Peyer's patch (tissue), 4 donors: ENCODE data around the gene SCYGR4.

Experiments
- POLR2A ChIP-seq, 2 donors: fragments of 450-650 bp; IDR thresholded peaks; one replicate each; pipeline ENCODE4 v1.5.1; 2017; ENCODE audit warnings: antibody characterized with exemption in 2 of 2, mild to moderate bottlenecking in 2 of 2, moderate library complexity in 2 of 2
- TF ChIP-seq, protein P1 (sequence below), 6 experiments: fragments of 450-650 bp in 4 of 6; fragments of 200-600 bp in 2 of 6; sonication (generic) in 1 of 6; IDR thresholded peaks; one replicate each; pipeline ENCODE4 v1.5.1; 2017 to 2019; ENCODE audit warnings: antibody characterized with exemption in 6 of 6, mild to moderate bottlenecking in 3 of 6, moderate library complexity in 1 of 6

DNA sequence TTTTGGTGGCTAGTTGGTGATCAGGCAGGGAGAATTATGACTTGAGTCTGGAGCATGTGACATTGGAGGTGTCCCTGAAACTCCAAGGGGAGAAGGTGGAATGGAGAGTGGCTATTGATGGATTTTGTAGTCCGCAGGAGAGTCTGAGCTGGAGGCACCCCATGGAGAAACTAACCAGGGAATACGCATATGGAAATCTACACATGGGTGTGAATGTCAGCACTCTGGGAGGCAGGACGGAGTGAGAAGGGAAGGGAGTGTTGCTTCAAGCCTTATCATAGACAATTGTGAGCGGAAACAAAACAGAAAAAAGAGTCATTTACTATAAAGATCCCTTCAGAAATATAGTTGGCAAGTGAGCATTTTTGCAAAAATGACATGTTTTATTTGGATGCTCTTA lies 667 bp upstream of the SCYGR4 start:
- TF ChIP-seq, protein P1, sequence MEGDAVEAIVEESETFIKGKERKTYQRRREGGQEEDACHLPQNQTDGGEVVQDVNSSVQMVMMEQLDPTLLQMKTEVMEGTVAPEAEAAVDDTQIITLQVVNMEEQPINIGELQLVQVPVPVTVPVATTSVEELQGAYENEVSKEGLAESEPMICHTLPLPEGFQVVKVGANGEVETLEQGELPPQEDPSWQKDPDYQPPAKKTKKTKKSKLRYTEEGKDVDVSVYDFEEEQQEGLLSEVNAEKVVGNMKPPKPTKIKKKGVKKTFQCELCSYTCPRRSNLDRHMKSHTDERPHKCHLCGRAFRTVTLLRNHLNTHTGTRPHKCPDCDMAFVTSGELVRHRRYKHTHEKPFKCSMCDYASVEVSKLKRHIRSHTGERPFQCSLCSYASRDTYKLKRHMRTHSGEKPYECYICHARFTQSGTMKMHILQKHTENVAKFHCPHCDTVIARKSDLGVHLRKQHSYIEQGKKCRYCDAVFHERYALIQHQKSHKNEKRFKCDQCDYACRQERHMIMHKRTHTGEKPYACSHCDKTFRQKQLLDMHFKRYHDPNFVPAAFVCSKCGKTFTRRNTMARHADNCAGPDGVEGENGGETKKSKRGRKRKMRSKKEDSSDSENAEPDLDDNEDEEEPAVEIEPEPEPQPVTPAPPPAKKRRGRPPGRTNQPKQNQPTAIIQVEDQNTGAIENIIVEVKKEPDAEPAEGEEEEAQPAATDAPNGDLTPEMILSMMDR (IDR thresholded peaks at IDR 0.05): no peak
- no peak for TF ChIP-seq POLR2A (IDR thresholded peaks at IDR 0.05)
